A549 (cell line): ENCODE measurements around the gene IL4R.

Experiments
- TF ChIP-seq, protein P1 (sequence below): IDR thresholded peaks from 2 replicates; pipeline ENCODE4 v1.6.1; 2012
- TF ChIP-seq, protein P2 (sequence below): fragments of 450-650 bp; IDR thresholded peaks from 2 replicates; pipeline ENCODE4 v1.6.1; 2014; ENCODE audit warnings: antibody characterized with exemption

DNA sequence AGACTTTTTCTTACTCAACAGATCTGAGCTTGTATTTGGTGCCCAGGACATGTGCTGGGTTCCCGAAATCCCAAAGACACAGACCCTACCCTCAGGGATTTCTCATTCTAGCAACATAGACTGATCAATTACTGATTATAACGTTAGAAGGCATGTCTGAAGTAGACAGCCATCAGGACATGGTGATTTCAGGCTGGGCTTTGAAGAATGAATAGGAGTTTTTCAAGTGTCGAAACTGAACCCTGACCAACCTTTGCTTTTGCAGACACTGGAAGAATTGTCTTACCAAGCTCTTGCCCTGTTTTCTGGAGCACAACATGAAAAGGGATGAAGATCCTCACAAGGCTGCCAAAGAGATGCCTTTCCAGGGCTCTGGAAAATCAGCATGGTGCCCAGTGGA, 48.2 kb downstream of the IL4R start:
- TF ChIP-seq, protein P1, sequence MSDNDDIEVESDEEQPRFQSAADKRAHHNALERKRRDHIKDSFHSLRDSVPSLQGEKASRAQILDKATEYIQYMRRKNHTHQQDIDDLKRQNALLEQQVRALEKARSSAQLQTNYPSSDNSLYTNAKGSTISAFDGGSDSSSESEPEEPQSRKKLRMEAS, result no peak
- TF ChIP-seq, protein P2, sequence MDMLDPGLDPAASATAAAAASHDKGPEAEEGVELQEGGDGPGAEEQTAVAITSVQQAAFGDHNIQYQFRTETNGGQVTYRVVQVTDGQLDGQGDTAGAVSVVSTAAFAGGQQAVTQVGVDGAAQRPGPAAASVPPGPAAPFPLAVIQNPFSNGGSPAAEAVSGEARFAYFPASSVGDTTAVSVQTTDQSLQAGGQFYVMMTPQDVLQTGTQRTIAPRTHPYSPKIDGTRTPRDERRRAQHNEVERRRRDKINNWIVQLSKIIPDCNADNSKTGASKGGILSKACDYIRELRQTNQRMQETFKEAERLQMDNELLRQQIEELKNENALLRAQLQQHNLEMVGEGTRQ, result no peak
